ENCODE measurements around the gene FAM184A. TPM values are rescaled to one million over a fixed set of nuclear protein-coding genes. Genes with fewer than 3 reads are reported as not detected.

The FAM184A gene
- total RNA-seq, 4 donors from 2014 or later: 0.30 to 3.8 (median 1.1) TPM

- Histone ChIP-seq H3K4me1 (peaks cover 3 to 37% (median 5%) of the 10 kb centered on the region in 3 donors), H3K9me3 (peaks cover 0 to 6% (median 5%) of the 10 kb centered on the region in 3 donors)
- intact Hi-C loops (cut with DNase I): no loop called here
Observed at GRCh38 chr6:119077643-119078375, 655 bp downstream of the FAM184A start.

GRCh38 chr6:119077391-119077642, 1.1 kb downstream of the FAM184A start:
- intact Hi-C loops (cut with DNase I): no loop called here
- 8 to 24% methylated on average over 3 of the region's 3 CpGs for WGBS, 2 donors
- peak overlapping the region in 3 of 4 donors; percentile 64 to 89 (median 85) for H3K4me3 ChIP-seq

More at GRCh38 chr6:119077643-119078375, 655 bp downstream of the FAM184A start:
- Histone ChIP-seq H3K4me3 (peak overlapping the region; percentile 64 to 89 (median 82)), H3K27ac (peak overlapping the region; percentile 66 to 87 (median 80)), H3K36me3 (no peaks in the 10 kb centered on the region), H3K27me3 (peaks cover 0 to 5% (median 0%) of the 10 kb centered on the region in 4 donors)
- no peak for TF ChIP-seq POLR2A (IDR thresholded peaks at IDR 0.05)
- TF ChIP-seq, protein P1, sequence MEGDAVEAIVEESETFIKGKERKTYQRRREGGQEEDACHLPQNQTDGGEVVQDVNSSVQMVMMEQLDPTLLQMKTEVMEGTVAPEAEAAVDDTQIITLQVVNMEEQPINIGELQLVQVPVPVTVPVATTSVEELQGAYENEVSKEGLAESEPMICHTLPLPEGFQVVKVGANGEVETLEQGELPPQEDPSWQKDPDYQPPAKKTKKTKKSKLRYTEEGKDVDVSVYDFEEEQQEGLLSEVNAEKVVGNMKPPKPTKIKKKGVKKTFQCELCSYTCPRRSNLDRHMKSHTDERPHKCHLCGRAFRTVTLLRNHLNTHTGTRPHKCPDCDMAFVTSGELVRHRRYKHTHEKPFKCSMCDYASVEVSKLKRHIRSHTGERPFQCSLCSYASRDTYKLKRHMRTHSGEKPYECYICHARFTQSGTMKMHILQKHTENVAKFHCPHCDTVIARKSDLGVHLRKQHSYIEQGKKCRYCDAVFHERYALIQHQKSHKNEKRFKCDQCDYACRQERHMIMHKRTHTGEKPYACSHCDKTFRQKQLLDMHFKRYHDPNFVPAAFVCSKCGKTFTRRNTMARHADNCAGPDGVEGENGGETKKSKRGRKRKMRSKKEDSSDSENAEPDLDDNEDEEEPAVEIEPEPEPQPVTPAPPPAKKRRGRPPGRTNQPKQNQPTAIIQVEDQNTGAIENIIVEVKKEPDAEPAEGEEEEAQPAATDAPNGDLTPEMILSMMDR (IDR thresholded peaks at IDR 0.05): peak in 3 of 6 experiments; percentile 13 to 22 (median 21)
- WGBS, 2 donors: 3 to 6% methylated on average over 7 to 10 of the region's 43 CpGs
- no peak for DNase-seq

GRCh38 chr6:119076576-119077390, 1.7 kb downstream of the FAM184A start:
- no peak for TF ChIP-seq POLR2A (IDR thresholded peaks at IDR 0.05)
- TF ChIP-seq, protein P1 (IDR thresholded peaks at IDR 0.05): no peak
- Histone ChIP-seq H3K27me3 (peaks cover 0 to 5% (median 0%) of the 10 kb centered on the region in 4 donors), H3K27ac (peak overlapping the region in 3 of 4 donors; percentile 66 to 87 (median 85)), H3K36me3 (no peaks in the 10 kb centered on the region), H3K9me3 (no peaks in the 10 kb centered on the region), H3K4me3 (peak overlapping the region in 3 of 4 donors; percentile 64 to 89 (median 85)), H3K4me1 (peaks cover 3 to 37% (median 5%) of the 10 kb centered on the region in 3 donors)
- WGBS, 2 donors: 59 to 67% methylated on average over 7 of the region's 7 CpGs
- intact Hi-C loops (cut with DNase I): no loop called here
- DNase-seq: no peak

More at GRCh38 chr6:119077391-119077642, 1.1 kb downstream of the FAM184A start:
- Histone ChIP-seq H3K27me3 (peaks cover 0 to 5% (median 0%) of the 10 kb centered on the region in 4 donors), H3K27ac (peak overlapping the region in 3 of 4 donors; percentile 66 to 87 (median 85)), H3K36me3 (no peaks in the 10 kb centered on the region), H3K4me1 (peaks cover 3 to 37% (median 5%) of the 10 kb centered on the region in 3 donors), H3K9me3 (peaks cover 0 to 1% (median 0%) of the 10 kb centered on the region in 3 donors)
- no peak for DNase-seq
- no peak for TF ChIP-seq POLR2A (IDR thresholded peaks at IDR 0.05)
- TF ChIP-seq, protein P1 (IDR thresholded peaks at IDR 0.05): no peak

- WGBS, 2 donors: 72 to 81% methylated on average over 5 of the region's 5 CpGs
- Histone ChIP-seq H3K36me3 (no peaks in the 10 kb centered on the region), H3K9me3 (no peaks in the 10 kb centered on the region), H3K4me3 (no peak overlapping the region), H3K27me3 (peaks cover 0 to 5% (median 0%) of the 10 kb centered on the region in 4 donors), H3K27ac (no peak overlapping the region), H3K4me1 (peaks cover 3 to 37% (median 5%) of the 10 kb centered on the region in 3 donors)
- DNase-seq: no peak
- no peak for TF ChIP-seq POLR2A (IDR thresholded peaks at IDR 0.05)
- TF ChIP-seq, protein P1 (IDR thresholded peaks at IDR 0.05): no peak
- intact Hi-C loops (cut with DNase I): no loop called here
Observed at GRCh38 chr6:119076173-119076572, 2.3 kb downstream of the FAM184A start.

Data from esophagus squamous epithelium (tissue), 5 donors.